Thyroid gland (tissue), 4 donors: Measurements from ENCODE around the gene CHSY1.

Source experiments
- POLR2A ChIP-seq, 2 donors: fragments of 450-650 bp; IDR thresholded peaks; one replicate each; pipeline ENCODE4 v1.6.1; 2017; ENCODE audit warnings: antibody characterized with exemption in 2 of 2, mild to moderate bottlenecking in 2 of 2, moderate library complexity in 1 of 2
- TF ChIP-seq, protein P1 (sequence below), 6 experiments: fragments of 200-600 bp in 3 of 6; fragments of 450-650 bp in 3 of 6; sonication (generic) in 3 of 6; IDR thresholded peaks; one replicate each; pipeline ENCODE4 v1.5.1; 2016 to 2019; ENCODE audit warnings: antibody characterized with exemption in 6 of 6, mild to moderate bottlenecking in 2 of 6, inconsistent platforms in 1 of 6, moderate library complexity in 1 of 6

DNA sequence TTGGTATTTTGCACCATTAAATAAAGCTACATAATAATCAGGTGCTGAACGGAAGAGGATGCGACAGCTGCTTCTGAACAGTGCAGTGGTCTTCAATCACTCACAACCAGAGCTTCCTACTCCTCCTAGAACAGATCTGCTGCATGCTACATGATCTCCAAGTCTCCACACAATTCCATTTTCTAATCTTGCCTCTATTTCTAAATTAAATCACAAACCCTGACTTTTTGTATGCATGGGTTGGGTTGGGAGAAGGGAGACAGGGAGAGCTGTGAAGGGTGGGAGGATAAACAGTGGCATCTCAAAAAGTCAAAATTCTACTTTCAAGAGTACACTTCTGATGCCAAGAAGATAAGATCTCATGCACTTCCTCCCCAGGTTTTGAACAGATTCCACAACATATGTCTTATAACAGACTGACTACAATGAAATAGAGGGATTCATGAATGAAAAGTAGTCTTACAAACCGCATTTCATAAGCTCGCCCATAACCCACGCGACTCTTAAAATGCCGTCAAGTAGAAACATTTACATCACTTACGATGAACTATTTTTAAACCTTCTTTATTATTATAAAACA, 57.2 kb downstream of the CHSY1 start:
- TF ChIP-seq, protein P1, sequence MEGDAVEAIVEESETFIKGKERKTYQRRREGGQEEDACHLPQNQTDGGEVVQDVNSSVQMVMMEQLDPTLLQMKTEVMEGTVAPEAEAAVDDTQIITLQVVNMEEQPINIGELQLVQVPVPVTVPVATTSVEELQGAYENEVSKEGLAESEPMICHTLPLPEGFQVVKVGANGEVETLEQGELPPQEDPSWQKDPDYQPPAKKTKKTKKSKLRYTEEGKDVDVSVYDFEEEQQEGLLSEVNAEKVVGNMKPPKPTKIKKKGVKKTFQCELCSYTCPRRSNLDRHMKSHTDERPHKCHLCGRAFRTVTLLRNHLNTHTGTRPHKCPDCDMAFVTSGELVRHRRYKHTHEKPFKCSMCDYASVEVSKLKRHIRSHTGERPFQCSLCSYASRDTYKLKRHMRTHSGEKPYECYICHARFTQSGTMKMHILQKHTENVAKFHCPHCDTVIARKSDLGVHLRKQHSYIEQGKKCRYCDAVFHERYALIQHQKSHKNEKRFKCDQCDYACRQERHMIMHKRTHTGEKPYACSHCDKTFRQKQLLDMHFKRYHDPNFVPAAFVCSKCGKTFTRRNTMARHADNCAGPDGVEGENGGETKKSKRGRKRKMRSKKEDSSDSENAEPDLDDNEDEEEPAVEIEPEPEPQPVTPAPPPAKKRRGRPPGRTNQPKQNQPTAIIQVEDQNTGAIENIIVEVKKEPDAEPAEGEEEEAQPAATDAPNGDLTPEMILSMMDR (IDR thresholded peaks at IDR 0.05), result no peak
- TF ChIP-seq POLR2A (IDR thresholded peaks at IDR 0.05), result no peak
